Kidney capillary endothelial cell (primary cell): ENCODE data around the gene ZFR.
"Not testable (repeated sequence)": the region's sequence is repeated elsewhere in the genome, so short reads cannot be mapped to it uniquely, and the experiment has no call there.

Source experiments
- DNase-seq: peaks from one replicate; pipeline ENCODE4 v3.0.0-alpha.2; 2018; ENCODE audit warnings: low spot score

Gene ZFR

DNA sequence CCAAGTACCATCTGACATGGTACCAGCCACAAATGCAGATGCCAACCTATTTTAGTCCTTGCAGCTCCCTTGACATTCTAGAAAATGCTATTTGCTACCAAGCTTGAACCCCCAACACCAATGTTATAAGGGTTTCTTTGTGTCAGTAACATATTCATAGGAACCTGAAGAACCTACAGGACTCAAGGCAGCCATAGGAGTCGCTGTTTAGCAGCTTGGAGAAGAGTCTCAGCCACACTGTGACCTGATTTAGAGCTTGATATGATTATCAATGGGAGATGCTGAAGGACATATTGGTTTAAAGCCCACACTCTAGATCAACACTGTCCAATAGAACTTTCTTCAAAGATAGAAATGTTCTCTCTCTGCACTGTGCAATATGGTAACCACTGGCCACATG lies 6.4 kb upstream of the ZFR start:
- no peak for DNase-seq

DNA sequence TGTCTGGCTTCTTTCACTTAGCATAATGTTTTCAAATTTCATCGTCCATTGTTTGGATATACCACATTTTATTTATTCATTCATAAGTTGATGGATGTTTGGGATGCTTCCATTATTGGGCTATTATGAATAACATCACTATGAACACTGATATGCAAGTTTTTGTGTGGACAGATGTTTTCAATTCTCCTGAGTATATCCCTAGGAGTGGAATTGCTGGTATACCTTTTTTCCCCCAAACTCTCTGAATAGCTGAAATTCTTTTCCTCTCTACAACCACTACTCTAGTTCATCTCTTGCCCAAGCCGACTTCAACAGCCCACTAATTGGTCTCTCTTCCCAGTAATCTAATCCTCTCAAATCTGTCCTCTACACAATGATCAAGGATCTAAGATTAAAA lies 4.7 kb upstream of the ZFR start:
- DNase-seq: no peak

DNA sequence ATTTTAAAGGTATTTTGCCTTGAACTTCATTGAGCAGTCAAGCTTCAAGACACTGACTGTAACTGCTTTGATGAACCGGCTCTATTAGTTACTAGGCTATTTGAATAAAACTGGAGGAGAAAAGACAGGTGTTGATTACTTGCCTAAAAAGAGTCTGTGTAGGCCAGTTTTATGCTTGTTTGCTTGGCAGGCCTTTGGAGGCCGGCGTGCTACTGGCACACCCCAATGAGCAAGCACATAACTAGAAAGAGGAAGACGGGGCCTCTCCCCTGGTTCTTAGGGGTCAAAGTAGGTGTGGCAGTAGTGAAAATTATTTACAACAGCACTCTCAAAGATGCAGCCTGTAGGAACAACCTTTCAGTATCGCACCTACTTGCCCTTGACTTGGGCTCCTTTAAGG lies 2.1 kb upstream of the ZFR start:
- no peak for DNase-seq

DNA sequence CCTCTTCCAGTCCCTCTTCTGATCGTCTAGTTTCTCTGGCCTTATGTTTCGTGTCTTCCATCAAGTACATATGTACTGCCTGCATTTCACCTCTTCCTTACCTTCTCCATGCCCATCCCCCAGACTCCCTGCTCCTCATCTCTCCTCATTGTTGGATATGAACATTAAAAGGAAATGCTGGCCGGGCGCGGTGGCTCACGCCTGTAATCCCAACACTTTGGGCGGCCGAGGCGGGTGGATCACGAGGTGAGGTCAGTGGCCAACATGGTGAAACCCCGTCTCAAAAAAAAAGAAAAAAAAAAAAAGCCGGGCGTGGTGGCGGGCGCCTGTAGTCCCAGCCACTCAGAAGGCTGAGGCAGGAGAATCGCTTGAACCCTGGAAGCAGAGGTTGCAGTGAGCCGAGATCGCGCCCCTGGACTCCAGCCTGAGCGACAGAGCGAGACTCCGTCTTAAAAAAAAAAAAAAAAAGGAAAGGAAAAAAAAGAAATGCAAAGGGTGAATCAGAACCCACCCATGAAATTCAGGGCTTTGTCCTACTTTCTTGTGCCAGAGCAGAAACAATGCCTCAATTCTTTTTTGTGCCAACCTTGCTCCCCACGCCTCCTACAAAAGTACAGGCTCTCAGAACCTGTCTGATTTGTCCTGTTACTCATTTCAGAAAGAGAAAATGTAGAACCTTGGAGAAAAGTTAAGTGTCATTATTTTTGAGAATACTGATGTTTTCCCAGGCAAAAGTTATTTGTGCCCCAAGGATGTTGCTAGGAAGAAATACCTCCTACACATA lies 1.5 kb upstream of the ZFR start:
- DNase-seq: no peak

DNA sequence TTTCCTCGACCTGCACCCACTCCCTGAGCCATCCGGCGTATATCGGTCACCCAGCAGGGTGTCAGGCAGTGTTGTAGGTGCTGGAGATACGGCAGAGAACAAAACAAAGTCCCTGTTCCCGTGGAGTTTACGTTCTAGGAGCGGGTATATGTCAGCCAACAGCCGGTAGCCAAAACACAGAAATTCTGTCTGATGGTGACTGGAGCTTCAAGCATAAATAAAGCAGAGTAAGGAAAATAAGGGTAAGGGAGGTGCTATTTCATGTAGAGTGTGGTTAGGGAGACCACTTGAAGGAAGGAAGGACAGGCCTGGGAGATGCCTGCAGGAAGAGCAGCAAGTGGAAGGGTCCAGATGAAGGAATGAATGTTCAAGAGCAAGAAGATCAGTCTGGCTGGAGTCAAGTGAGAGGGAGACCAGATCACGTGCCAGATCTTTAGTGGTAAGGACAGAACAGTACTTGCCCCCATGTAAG lies 783 bp upstream of the ZFR start:
- no peak for DNase-seq

DNA sequence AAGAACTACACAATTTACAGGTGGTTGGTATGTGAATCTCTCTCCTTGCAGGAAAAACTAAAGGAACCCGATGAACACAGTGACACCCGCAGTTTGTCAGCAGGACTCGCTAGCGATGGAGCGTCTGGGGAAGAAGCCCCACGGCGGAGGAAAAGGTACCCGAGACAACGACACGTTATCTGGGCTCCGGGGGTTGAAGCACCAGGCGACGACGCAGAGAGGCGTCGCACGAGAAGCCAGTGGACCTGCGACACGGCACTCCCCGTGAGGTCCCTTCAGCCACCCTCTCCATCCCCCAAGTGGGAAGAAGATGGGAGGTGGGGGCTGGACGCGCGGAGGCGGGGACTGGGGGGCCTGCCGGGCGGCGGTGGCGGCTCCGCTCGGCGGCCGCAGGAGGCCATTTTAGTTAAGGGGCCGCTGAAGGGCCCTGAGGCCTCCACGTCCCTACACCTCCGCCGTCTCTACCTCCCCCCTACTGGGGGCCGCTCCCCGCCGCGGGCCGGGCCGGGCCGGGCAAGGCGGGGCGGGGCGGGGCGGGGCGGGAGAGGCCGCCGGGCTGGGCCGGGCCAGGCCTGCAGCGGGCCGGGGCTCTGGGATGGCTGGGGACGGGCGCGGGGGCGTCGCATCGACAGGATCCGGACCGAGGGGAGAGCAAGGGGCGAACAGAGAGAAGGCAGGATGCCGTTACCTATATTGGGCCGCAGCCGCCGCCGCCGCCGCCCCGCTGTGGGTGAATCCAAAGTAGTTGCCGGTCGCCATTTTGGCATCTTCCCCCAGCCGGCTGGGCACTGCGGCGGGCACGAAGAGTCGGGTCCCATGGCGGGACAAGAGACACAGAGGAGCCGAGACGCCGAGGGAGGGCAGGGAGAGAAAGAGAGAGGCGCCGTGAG lies 754 bp downstream of the ZFR start:
- DNase-seq: peak; percentile 26

DNA sequence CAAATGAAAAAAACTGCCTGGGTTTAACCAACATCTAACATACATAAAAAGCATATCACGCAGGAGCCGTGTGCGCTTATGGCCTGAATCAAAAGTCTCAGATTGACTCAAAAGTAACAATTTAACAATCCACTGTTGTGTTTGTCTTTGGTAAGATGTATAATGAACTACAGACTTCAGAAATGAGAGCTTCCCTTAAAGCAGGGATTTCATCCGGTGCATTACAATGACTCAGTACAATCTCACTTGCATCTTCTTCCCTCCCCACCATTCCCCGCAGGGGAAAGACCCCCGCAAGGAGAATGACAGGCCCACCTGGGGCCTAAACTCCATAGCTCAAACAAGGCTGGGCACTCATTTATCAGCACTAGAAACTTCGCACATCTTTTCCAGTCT lies 1.4 kb downstream of the ZFR start:
- peak; percentile 60 for DNase-seq

DNA sequence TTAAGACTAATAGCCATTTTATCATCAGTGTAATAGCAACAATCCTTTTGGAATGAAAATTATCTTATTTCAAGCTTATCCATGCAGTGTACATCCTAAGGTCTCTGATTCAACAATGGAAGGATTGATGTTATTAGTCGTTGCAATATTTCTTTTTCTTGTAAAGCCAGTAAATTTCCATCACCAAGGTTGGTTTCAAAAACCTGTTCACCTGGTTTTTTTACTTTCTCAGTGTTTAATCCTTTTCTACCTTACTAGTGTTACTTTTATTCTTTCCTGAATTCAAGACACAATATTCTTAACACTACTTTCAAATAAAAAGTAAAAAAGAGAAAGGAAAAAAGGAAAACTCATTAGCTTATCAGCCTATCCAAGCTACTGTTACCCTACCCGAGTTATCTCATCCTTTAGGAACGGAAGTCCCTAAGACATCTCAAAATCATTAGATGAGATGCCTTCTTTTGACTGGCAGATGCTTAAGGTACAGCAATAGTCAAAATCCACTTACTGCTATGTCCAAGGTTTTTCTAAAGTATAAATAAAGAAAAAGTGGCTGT lies 5.4 kb downstream of the ZFR start:
- DNase-seq: no peak

DNA sequence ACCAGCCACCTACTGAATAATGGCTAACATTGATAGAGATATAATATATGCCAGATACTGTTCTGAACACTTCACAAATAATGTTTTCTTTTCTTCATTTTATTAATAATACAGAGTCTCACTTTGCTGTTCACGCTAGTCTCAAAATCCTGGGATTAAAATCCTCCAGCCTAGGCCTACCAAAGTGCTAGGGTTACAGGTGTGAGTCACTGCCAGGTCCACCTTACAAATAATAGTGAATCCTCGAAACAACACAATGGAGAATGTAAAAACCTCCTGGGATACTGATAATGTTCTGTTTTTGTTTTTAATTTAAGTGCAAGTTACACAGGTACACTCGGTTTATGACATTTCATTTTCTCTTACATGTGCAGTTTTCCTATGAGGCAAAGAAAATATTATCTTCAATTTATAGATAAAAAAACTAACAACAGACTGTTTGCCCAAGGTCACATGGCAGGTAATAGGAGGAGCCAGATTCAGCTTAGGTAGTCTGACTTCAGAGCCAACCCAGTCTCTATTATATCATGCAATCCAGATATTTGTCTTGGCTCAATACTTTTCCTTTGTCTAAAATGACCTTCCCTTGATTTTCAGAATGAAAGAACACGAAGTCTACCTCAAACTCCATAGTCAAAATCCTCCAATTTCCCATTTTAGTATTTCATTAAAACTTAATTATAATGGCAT lies 7.8 kb downstream of the ZFR start:
- DNase-seq: no peak

DNA sequence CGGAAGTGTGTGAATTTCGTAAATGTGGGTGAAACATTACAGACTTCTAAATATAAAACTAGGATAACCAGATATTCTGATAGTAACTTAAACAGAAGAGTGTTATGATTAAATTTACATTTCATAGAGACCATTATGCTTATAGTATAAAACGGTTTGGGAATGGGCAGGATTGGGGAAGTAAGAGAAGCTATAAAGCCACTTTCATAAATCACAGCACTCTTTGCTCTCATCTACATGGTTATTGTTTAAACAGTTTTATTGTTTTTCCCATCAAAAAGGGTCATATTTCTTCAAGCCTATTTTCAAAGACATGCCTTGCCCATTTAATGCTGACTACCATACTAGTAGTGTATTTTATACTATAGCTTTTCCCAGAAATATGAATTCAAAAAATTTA lies 9.2 kb downstream of the ZFR start:
- DNase-seq: no peak

DNA sequence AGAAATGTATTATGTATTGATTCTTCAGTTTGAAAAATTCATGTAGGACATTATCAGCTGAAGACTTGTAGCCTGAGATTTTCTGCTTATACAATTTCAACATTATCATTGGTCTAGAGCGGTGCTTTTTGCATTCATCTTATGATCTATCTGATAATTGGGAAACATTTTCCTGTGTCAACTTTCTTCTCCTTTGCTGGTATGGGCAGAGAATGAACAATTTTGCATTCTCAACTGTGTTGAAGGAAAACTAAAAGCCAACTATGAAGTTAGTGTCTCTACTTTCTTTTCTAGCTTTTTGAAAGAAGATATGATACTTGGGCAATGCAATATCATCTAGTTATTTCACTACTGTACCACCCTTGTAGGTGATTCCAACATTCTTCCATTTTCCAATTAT lies 10.3 kb downstream of the ZFR start:
- no peak for DNase-seq

DNA sequence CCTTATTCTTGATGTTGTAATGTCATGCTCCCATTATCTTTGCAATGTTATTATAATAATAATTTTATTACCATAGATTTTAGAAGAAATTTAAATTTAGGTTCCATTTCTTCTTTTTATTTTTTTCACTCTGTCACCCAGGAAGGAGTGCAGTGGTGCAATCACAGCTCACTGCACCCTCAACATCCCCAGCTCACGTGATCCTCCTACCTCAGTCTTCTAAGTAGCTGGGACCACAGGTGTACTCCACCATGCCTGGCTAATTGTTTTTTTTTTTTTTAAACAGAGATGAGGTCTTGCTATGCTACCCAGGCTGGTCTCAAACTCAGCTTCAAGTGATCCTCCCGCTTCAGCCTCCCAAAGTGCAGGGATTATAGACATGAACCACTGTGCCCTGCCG lies 11.9 kb downstream of the ZFR start:
- no peak for DNase-seq

DNA sequence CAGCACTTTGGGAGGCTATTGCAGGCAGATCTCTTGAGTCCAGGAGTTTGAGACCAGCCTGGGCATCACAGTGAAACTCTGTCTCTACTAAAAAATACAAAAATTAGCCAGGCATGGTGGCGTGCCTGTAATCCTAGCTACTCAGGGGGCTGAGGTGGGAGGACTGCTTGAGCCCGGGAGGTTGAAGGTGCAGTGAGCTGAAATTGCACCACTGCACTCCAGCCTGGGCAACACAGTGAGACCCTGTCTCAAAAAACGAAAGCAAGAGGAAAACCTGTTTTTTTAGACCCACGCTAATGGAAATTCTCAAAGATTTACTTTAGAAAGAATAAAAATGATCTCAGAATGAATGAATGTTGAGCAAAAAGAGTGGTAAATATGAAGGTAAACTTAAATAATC lies 13.7 kb downstream of the ZFR start:
- DNase-seq: not testable (repeated sequence)

DNA sequence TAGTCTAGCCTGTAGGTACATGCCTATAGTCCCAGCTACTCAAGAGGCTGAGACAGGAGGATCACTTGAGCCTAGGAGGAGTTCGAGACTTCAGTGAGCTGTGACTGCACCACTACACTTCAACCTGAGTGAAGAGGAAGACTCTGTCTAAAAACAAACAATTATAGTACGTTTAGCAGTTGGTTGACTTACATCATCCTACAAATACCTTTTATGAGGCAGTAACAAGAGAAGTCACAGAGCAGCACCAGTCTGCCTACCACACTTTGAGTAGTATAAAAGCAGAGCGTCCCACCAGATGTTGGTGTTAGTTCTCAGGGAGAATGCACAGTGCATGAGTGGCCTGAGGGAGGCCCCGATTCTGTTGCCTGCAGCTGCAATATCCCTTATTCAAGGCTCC lies 16.1 kb downstream of the ZFR start:
- DNase-seq: no peak

DNA sequence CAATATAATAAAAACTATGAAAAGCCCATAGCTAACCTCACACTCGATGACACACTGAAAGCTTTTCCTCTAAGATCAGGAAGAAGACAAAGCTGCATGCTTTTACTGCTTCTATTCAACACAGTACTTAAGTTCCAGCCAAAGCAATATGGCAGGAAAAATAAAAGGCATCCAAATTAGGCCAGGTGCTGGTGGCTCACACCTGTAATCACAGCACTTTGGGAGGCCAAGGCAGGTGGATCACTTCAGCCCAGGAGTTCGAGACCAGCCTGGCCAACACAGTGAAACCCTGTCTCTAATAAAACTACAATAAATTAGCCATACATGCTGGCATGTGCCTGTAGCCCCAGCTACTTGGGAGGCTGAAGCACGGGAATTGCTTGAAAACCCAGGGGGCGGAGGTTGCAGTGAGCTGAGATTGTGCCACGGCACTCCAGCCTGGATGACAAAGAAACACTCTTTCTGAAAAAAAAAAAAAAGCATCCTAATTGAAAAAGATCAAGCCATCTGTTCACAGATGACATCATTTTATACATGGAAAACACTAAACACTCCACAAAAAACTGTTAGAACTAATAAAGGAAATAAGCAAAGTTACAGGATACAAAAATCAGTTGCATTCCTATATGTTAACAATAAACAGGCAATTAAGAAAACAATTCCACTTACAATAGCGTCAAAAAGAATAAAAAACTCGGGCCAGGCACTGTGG lies 17.9 kb downstream of the ZFR start:
- no peak for DNase-seq

DNA sequence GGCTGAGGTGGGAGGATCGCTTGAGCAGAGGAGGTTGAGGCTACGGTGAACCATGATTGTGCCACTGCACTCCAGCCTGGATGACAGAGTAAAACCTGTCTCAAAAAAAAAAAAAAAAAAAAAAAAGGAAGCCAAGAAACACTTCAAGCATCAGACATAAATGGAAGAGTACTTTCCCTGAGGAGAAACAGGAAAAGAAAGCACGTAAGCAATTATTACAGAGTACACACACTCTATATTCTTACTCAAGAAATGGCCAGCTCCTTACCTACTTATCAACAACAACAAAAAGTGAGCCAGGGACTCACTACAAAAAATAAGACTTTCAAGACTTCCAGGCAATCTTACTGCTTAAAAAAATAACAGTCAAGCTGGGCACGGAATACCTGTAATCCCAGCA lies 21.8 kb downstream of the ZFR start:
- no peak for DNase-seq

DNA sequence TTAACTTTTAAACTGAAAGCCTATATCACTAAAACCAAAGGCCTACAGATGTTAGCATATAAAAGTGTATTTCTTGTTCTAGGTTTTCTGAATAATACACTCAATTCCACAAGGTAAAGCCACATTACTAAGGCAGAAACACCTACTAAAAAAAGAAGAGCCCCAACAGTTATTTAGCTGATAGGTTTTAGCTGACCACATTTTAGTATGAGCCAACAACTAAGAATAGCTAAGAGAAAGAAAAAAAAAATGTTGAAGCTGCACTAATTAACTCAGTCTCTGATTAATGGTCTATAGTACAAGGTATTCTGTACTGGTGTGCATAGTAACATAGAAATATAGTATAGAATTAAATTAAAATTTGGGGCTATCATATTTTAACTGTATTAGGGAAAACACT lies 23.5 kb downstream of the ZFR start:
- no peak for DNase-seq

DNA sequence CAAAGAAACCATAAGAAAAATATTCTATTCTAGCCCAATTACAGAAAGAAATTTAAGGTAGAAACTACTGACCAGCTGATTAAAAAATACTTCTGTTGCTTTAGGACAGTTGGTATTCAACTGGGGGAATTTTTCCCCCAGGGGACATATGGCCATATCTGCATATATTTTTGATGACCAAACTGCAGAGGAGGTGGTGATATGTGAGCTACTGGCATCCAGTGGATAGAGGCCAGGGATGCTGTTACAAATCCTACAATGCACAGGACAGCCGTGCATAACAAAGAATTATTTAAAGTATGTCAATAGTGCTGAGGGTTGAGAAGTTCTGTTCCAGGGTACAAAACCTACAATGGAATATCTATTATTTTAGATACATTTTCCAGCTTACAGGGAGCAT lies 24.0 kb downstream of the ZFR start:
- no peak for DNase-seq

DNA sequence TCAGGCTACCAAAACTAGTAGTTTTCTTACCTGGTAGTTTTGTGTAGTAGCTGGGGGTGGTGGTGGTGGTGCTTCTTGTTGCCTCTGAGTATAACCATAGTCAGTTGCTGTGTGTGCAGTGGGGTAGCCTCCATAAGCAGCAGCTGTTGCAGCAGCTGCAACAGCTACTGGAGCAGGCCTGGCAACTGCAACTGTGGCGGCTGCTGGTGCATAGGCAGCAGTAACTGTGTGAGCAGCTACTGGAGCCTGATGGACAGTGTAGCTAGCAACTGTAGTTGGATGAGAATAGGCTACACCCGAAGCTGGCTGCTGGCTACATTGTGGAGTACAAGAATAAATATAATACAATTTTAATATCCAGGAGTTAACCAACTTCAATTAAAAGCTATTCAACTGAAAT lies 24.7 kb downstream of the ZFR start:
- DNase-seq: no peak

DNA sequence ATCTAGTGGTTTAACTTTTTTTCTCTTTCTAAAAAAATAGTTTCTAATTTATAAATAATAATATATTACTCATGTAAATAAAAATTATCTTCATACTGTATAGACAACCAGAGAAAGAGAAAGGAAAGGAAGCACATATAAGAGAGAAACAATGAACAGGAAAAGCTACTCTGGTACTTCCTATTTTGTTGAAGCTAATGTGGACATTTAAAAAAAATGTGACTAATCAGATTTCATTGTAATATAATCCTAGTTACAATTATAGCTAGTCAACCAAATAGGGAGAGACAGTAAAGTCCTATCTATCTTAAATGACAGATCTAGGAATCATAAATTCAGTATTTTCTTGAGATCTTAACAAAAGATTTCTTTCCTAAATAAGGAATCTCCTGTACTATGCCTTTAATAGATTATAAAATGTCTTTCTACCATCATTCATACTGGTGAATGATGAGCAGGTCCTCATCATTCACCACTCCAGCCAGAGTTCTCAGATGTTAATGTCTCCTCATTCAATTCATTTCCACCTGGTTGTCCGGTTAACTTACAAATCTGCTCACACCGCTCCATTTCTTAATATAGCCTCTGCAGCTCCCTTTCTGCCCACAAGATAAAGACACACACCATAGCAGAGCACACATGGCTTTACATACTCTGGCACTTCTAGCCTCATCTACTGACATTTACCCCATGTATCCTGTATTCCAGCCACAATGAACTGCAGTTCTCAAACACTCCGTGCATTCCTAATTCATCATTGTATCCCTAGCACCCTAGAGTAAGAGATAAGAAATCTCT lies 30.9 kb downstream of the ZFR start:
- DNase-seq: peak; percentile 21

DNA sequence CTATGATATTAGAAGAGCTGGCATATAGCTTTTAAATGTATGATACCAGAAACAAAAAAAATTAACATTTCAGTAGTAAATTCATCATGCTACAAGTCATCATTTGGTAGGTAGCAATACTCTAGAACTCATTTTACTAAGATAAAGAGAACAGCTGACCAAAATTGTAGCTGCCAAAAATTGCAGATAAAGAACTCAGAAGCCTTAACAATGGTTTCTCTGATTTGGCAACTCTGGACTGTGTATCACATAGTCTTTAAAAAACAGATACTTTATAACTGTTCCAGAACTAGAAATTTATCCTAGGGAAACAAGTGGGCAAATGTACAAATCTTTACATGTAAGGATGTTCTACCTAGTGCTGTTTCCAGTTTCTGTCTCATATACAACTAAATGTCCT lies 33.9 kb downstream of the ZFR start:
- DNase-seq: no peak
